Hepatocyte (in vitro differentiated cells): ENCODE data around the gene LRRC14B. TPM values are rescaled to one million over a fixed set of nuclear protein-coding genes. Genes with fewer than 3 reads are reported as not detected.

Experiments
- DNase-seq: peaks from one replicate; pipeline ENCODE4 v3.0.0-alpha.2; 2016; ENCODE audit warnings: low spot score
- H2AFZ ChIP-seq: fragments of 200-600 bp; sonication (generic); 2 replicates; pipeline ENCODE4 v1.6.0; 2016; ENCODE audit warnings: antibody characterized with exemption, mild to moderate bottlenecking
- H3K27ac ChIP-seq: fragments of 200-600 bp; sonication (generic); 2 replicates; pipeline ENCODE4 v1.5.1; 2016; ENCODE audit warnings: mild to moderate bottlenecking
- H3K27me3 ChIP-seq: fragments of 200-600 bp; sonication (generic); 2 replicates; pipeline ENCODE4 v1.6.1; 2016
- H3K36me3 ChIP-seq: fragments of 200-600 bp; sonication (generic); replicated peaks from 2 replicates; pipeline ENCODE4 v1.5.1; 2016; ENCODE audit warnings: low read depth; ENCODE audit not compliant: insufficient read depth
- H3K4me1 ChIP-seq: fragments of 200-600 bp; sonication (generic); 2 replicates; pipeline ENCODE4 v1.5.1; 2016; ENCODE audit warnings: mild to moderate bottlenecking, moderate library complexity; ENCODE audit not compliant: insufficient read depth
- H3K4me2 ChIP-seq: fragments of 200-600 bp; sonication (generic); 2 replicates; pipeline ENCODE4 v1.6.0; 2016
- H3K4me3 ChIP-seq: fragments of 200-600 bp; sonication (generic); 2 replicates; pipeline ENCODE4 v1.5.1; 2016; ENCODE audit warnings: mild to moderate bottlenecking
- H3K79me2 ChIP-seq: fragments of 200-600 bp; sonication (generic); 2 replicates; pipeline ENCODE4 v1.6.0; 2017; ENCODE audit warnings: mild to moderate bottlenecking
- H3K9me2 ChIP-seq: fragments of 200-600 bp; sonication (generic); replicated peaks from 2 replicates; pipeline ENCODE4 v1.6.0; 2017; ENCODE audit warnings: mild to moderate bottlenecking; ENCODE audit not compliant: insufficient read depth
- H3K9me3 ChIP-seq: fragments of 200-600 bp; sonication (generic); 2 replicates; pipeline ENCODE4 v1.5.1; 2016; ENCODE audit warnings: low read depth, mild to moderate bottlenecking
- H4K20me1 ChIP-seq: fragments of 200-600 bp; sonication (generic); 2 replicates; pipeline ENCODE4 v1.6.0; 2016; ENCODE audit warnings: mild to moderate bottlenecking; ENCODE audit not compliant: insufficient read depth, poor library complexity, severe bottlenecking
- EZH2 ChIP-seq: fragments of 200-600 bp; sonication (generic); IDR thresholded peaks from 2 replicates; pipeline ENCODE4 v1.6.1; 2016; ENCODE audit warnings: antibody characterized with exemption, mild to moderate bottlenecking, borderline replicate concordance
- EZH2phosphoT487 ChIP-seq: fragments of 200-600 bp; sonication (generic); IDR thresholded peaks from one replicate; pipeline ENCODE4 v1.6.1; 2018; ENCODE audit warnings: antibody characterized with exemption, mild to moderate bottlenecking, low read depth, moderate library complexity; ENCODE audit not compliant: unreplicated experiment, severe bottlenecking
- WGBS: methylation state at CpG from one replicate; pipeline ENCODE4 v1.1.6; 2016; ENCODE audit warnings: low lambda C conversion rate; ENCODE audit errors: missing lambda C conversion rate; 5-methylcytosine and 5-hydroxymethylcytosine counted together
- polyA plus RNA-seq: library from polyadenylated mRNA; unstranded; fragments of >200 nt; fragmentation: Nextera tagmentation; extraction: Ambion mirVana; gene quantifications from 2 replicates; pipeline ENCODE4 v1.2.1, GENCODE V29; 2016
- total RNA-seq: library from RNA; depleted of rRNA; stranded (reverse); fragments of >200 nt; gene quantifications from 2 replicates; pipeline ENCODE4 v1.2.3, GENCODE V29; 2014
- TF ChIP-seq, protein P1 (sequence below): fragments of 200-600 bp; sonication (generic); IDR thresholded peaks from 2 replicates; pipeline ENCODE4 v1.5.1; 2016; ENCODE audit warnings: antibody characterized with exemption, mild to moderate bottlenecking; ENCODE audit not compliant: poor library complexity

LRRC14B gene
- total and polyA plus RNA-seq, 2 experiments from 2014 or later, result 0.18 TPM; not detected in 1

DNA sequence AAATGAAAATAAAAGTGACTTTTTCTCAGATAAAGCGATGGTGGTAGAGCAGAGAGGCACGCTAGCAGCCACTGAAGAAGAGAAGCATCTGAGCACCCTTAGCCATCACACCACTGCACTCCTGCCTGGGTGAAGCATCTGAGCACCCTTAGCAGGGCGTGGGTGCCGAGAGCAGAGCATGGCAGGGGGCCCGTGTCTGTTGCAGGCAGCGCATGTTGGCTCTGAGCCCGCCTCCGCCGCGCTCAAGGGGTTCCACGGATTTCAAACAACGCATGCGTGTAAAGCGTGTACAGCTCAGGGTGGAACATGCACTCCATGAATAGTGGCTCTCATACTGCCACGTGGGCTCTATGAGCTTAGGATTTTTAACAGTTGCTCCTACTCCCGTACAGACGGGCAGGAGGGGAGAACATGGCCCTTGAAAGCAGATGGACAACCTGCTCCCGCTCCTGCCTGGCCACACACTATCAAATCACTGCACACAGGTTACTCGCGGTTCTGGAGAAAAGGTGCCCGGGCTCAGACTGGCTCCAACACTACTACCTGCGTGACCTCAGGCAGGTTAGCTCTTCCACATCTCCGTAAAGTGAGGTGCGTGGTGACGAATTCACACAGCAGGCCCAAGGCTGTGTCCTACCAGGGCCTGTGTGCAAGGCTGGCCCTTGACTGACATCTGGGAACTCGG is 12.1 kb downstream of the LRRC14B start:
- peaks cover 31% of the 10 kb centered on the region for H3K79me2 ChIP-seq
- TF ChIP-seq EZH2, result no peak
- H3K36me3 ChIP-seq, result no peaks in the 10 kb centered on the region
- no peak overlapping the region for H2AFZ ChIP-seq
- H3K4me3 ChIP-seq, result no peak overlapping the region
- H3K4me1 ChIP-seq, result no peaks in the 10 kb centered on the region
- 99% methylated on average over 26 of the region's 26 CpGs for WGBS
- no peaks in the 10 kb centered on the region for H3K9me3 ChIP-seq
- H4K20me1 ChIP-seq, result peaks cover 17% of the 10 kb centered on the region
- H3K9me2 ChIP-seq, result no peaks in the 10 kb centered on the region
- H3K27me3 ChIP-seq, result no peaks in the 10 kb centered on the region
- no peak overlapping the region for H3K27ac ChIP-seq
- DNase-seq, result no peak
- H3K4me2 ChIP-seq, result no peak overlapping the region

DNA sequence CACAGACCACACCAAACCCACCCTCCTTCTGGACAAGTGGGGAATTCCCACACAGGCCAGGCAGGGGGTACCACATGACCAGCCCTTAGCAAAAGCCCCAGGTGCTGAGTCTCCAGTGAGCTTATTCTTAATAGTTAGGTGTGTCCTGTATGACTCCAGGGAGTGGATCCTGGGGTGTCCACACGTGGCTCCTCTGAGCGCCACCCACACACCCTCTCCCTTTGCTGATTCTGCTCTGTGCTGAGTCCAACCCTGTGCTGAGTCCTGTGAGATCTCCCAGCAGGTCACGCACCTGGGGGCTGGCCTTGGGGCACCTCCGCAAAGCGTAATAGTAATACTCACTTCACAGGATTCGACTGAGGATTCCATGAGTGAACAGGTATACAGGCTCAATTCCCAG is 12.7 kb downstream of the LRRC14B start:
- 97% methylated on average over 6 of the region's 6 CpGs for WGBS
- Histone ChIP-seq H3K4me2 (no peak overlapping the region), H3K4me3 (no peak overlapping the region), H3K9me2 (no peaks in the 10 kb centered on the region), H3K4me1 (no peaks in the 10 kb centered on the region), H3K27ac (no peak overlapping the region), H2AFZ (no peak overlapping the region), H3K9me3 (no peaks in the 10 kb centered on the region), H3K27me3 (no peaks in the 10 kb centered on the region), H3K79me2 (peaks cover 36% of the 10 kb centered on the region), H4K20me1 (peaks cover 22% of the 10 kb centered on the region), H3K36me3 (no peaks in the 10 kb centered on the region)
- TF ChIP-seq, protein P1, sequence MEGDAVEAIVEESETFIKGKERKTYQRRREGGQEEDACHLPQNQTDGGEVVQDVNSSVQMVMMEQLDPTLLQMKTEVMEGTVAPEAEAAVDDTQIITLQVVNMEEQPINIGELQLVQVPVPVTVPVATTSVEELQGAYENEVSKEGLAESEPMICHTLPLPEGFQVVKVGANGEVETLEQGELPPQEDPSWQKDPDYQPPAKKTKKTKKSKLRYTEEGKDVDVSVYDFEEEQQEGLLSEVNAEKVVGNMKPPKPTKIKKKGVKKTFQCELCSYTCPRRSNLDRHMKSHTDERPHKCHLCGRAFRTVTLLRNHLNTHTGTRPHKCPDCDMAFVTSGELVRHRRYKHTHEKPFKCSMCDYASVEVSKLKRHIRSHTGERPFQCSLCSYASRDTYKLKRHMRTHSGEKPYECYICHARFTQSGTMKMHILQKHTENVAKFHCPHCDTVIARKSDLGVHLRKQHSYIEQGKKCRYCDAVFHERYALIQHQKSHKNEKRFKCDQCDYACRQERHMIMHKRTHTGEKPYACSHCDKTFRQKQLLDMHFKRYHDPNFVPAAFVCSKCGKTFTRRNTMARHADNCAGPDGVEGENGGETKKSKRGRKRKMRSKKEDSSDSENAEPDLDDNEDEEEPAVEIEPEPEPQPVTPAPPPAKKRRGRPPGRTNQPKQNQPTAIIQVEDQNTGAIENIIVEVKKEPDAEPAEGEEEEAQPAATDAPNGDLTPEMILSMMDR, result no peak
- DNase-seq, result no peak

DNA sequence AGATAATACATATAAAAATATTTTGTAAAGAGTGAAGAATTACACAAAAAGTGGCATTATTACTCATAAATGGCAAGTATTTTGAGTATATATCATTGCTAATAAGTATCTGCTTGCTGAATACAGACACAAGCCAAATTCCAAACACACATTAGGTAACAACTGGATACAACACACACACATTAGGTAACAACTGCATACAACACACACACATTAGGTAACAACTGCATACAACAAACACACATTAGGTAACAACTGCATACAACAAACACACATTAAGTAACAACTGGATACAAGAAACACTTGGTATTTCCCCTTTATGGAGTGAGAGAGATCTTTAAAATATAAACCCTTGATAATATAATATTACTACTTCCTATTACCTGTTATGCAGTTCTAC is 13.2 kb downstream of the LRRC14B start:
- Histone ChIP-seq H3K4me2 (no peak overlapping the region), H3K4me1 (no peaks in the 10 kb centered on the region), H3K27ac (no peak overlapping the region), H4K20me1 (peaks cover 22% of the 10 kb centered on the region), H3K79me2 (peaks cover 36% of the 10 kb centered on the region), H3K27me3 (no peaks in the 10 kb centered on the region), H3K9me2 (no peaks in the 10 kb centered on the region), H2AFZ (no peak overlapping the region), H3K9me3 (no peaks in the 10 kb centered on the region), H3K36me3 (no peaks in the 10 kb centered on the region), H3K4me3 (no peak overlapping the region)
- TF ChIP-seq, protein P1, result no peak
- TF ChIP-seq EZH2, result no peak
- no peak for TF ChIP-seq EZH2phosphoT487
- no peak for DNase-seq

DNA sequence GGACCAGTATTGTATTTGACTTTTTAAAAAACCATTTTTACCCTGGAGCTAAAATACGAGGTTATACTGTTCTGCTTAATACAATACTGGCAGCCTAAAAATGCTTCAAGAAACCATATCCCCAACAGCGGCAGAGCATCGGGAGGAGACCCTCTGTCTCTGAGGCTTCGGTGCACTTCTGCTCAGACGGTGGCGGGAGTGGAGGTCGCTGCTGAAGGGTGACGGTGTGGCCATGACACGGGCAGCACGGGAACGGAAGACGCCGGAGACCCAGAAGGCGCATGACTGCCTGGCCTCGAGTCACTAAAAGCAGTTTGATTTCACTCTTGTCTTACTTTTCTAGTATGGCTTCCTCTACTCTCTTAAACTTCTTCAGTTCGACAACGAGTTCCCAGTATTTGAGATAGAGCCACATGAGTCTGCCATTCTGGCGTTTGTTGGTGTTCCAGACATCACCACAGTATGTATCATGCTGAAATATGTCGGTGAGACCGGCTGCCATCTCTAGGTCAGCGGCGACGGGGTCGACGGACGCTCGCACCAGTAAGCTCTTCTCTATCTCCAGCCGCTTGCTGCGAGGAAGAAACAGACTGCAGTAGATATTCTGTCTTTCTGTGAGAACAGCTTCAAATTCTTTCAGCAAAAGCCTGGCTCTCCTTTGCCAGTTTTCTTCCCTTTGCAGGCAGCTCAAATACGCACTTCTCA is 13.8 kb downstream of the LRRC14B start:
- H4K20me1 ChIP-seq, result peaks cover 29% of the 10 kb centered on the region
- TF ChIP-seq, protein P1, result no peak
- no peak for TF ChIP-seq EZH2phosphoT487
- TF ChIP-seq EZH2, result no peak

More for the DNA sequence above, 13.8 kb downstream of the LRRC14B start:
- H3K27ac ChIP-seq, result no peak overlapping the region
- no peak for DNase-seq
- no peak overlapping the region for H2AFZ ChIP-seq
- H3K4me1 ChIP-seq, result no peaks in the 10 kb centered on the region
- H3K4me2 ChIP-seq, result no peak overlapping the region
- H3K27me3 ChIP-seq, result no peaks in the 10 kb centered on the region
- H3K9me2 ChIP-seq, result no peaks in the 10 kb centered on the region
- no peak overlapping the region for H3K4me3 ChIP-seq
- H3K36me3 ChIP-seq, result no peaks in the 10 kb centered on the region
- H3K79me2 ChIP-seq, result peaks cover 42% of the 10 kb centered on the region
- H3K9me3 ChIP-seq, result no peaks in the 10 kb centered on the region
- over 99% methylated on average over 30 of the region's 30 CpGs for WGBS
